Transverse colon (tissue), 4 donors: ENCODE results near the gene TMC5. TPM values are rescaled to one million over a fixed set of nuclear protein-coding genes. Genes with fewer than 3 reads are reported as not detected.
"Not testable (repeated sequence)": the region's sequence is repeated elsewhere in the genome, so short reads cannot be mapped to it uniquely, and the experiment has no call there.

Source experiments
- DNase-seq: peaks from one replicate; pipeline ENCODE4 v3.0.0-alpha.2; 2019
- H3K27ac ChIP-seq, 4 donors: fragments of 200-600 bp; sonication (generic); 2 replicates each; pipeline ENCODE4 v1.5.1; 2016 to 2018; ENCODE audit warnings: inconsistent platforms in 4 of 4
- H3K27me3 ChIP-seq: fragments of 200-600 bp; sonication (generic); 2 replicates; pipeline ENCODE4 v1.5.1; 2017; ENCODE audit warnings: inconsistent platforms
- H3K36me3 ChIP-seq, 4 donors: fragments of 200-600 bp; sonication (generic); 2 replicates each; pipeline ENCODE4 v1.5.1; 2017 to 2019; ENCODE audit warnings: inconsistent platforms in 4 of 4
- H3K4me1 ChIP-seq, 4 donors: fragments of 200-600 bp; sonication (generic); 2 replicates each; pipeline ENCODE4 v1.5.1; 2017 to 2020; ENCODE audit warnings: inconsistent platforms in 4 of 4
- H3K4me3 ChIP-seq, 4 donors: fragments of 200-600 bp; sonication (generic); 1 replicate in 1 of 4; 2 replicates in 3 of 4; pipeline versions ENCODE4 v1.5.1 to v1.6.1; 2017 to 2019; ENCODE audit warnings: inconsistent platforms in 4 of 4
- H3K9me3 ChIP-seq, 2 donors: fragments of 200-600 bp; sonication (generic); 2 replicates each; pipeline ENCODE4 v1.5.1; 2017 to 2019; ENCODE audit warnings: inconsistent platforms in 2 of 2
- EP300 ChIP-seq: sonication (generic); formaldehyde crosslinking; IDR thresholded peaks from one replicate; pipeline ENCODE4 v1.6.1; 2017; ENCODE audit warnings: antibody characterized with exemption, low read depth
- POLR2A ChIP-seq: fragments of 450-650 bp; IDR thresholded peaks from one replicate; pipeline ENCODE4 v1.6.1; 2016; ENCODE audit warnings: antibody characterized with exemption, mild to moderate bottlenecking, moderate library complexity
- POLR2AphosphoS5 ChIP-seq, 3 donors: sonication (generic); formaldehyde crosslinking; IDR thresholded peaks; one replicate each; pipeline ENCODE4 v1.6.1; 2016; ENCODE audit warnings: antibody characterized with exemption in 3 of 3
- WGBS, 2 donors: methylation state at CpG; one replicate each; pipeline ENCODE4 v1.1.5; 2018; ENCODE audit warnings: low coverage in 1 of 2; 5-methylcytosine and 5-hydroxymethylcytosine counted together
- in situ Hi-C, 4 donors: fragments of 200-750 bp; cut with MboI; loops; one replicate each; pipeline versions ENCODE4 v1.15.0 to v1.15.1; 2017; ENCODE audit warnings: low sequenced_read_pairs in 3 of 4, low pct_ligation_motif_present in 1 of 4, low pct_unique_long_range_greater_than_20kb in 1 of 4
- intact Hi-C: fragments of 100-400 bp; cut with DNase I; formaldehyde crosslinking; loops from one replicate; pipeline ENCODE4 v1.15.1; 2023; ENCODE audit warnings: low total_unique reads
- total RNA-seq, 4 donors: library from RNA; depleted of rRNA; stranded (reverse); fragments of >200 nt; gene quantifications; one replicate each; pipeline ENCODE4 v1.1.0, GENCODE V29; 2016
- TF ChIP-seq, protein P1 (sequence below), 5 experiments: fragments of 200-600 bp in 3 of 5; fragments of 450-650 bp in 2 of 5; sonication (generic) in 3 of 5; IDR thresholded peaks; 1 replicate in 2 of 5; 2 replicates in 3 of 5; pipeline ENCODE4 v1.5.1; 2016 to 2017; ENCODE audit warnings: antibody characterized with exemption in 5 of 5, inconsistent platforms in 3 of 5, mild to moderate bottlenecking in 2 of 5, moderate library complexity in 1 of 5

TMC5 gene
- total RNA-seq, 4 donors from 2014 or later = 14.5 to 94.6 (median 82.4) TPM

DNA sequence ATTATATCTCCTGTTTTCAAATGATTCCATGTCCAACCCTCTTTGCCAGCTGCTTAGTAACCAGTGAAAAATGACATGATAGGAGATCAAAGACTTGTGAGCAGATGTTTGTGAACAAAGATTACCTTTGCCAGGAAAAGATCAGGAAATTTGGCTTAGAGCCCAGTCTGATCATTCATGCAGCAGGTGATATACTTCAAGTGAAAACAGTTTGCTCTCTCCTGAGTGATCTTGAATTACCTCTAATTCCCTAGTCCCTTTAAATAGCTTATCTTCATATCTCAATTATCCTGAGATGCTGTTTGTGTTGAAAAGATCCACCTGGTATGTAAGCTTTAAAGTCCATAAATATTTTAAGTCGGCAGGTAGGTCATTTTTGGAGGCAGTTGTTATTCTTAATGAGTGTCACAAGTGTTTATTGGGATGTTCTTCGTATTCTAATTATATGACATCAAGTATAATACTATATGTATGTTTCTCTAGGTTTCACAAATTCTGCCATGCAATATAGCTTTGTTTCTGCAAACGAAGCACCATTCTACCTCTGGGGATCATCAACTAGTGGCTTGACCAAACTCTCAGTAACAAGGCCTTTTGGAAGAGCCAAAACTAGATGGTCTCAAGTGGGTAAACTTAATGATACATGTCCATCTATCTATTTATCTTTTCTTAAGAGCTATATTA, 124.6 kb downstream of the TMC5 start:
- no peak overlapping the region for H3K4me3 ChIP-seq
- no peak overlapping the region for H3K27ac ChIP-seq
- H3K27me3 ChIP-seq = no peaks in the 10 kb centered on the region
- 62 to 65% methylated on average over 2 to 3 of the region's 3 CpGs for whole genome bisulfite sequencing, 2 donors
- H3K9me3 ChIP-seq = no peaks in the 10 kb centered on the region
- H3K36me3 ChIP-seq = peaks cover 0 to 49% (median 18%) of the 10 kb centered on the region in 4 donors
- in situ Hi-C loops (no loop called here), intact Hi-C loops (no loop called here)
- no peak for DNase-seq
- TF ChIP-seq POLR2AphosphoS5 (IDR thresholded peaks at IDR 0.05) (no peak), POLR2A (no peak), EP300 (no peak)
- TF ChIP-seq, protein P1, sequence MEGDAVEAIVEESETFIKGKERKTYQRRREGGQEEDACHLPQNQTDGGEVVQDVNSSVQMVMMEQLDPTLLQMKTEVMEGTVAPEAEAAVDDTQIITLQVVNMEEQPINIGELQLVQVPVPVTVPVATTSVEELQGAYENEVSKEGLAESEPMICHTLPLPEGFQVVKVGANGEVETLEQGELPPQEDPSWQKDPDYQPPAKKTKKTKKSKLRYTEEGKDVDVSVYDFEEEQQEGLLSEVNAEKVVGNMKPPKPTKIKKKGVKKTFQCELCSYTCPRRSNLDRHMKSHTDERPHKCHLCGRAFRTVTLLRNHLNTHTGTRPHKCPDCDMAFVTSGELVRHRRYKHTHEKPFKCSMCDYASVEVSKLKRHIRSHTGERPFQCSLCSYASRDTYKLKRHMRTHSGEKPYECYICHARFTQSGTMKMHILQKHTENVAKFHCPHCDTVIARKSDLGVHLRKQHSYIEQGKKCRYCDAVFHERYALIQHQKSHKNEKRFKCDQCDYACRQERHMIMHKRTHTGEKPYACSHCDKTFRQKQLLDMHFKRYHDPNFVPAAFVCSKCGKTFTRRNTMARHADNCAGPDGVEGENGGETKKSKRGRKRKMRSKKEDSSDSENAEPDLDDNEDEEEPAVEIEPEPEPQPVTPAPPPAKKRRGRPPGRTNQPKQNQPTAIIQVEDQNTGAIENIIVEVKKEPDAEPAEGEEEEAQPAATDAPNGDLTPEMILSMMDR (IDR thresholded peaks at IDR 0.05) = no peak
- peaks cover 0 to 6% (median 3%) of the 10 kb centered on the region in 4 donors for H3K4me1 ChIP-seq

DNA sequence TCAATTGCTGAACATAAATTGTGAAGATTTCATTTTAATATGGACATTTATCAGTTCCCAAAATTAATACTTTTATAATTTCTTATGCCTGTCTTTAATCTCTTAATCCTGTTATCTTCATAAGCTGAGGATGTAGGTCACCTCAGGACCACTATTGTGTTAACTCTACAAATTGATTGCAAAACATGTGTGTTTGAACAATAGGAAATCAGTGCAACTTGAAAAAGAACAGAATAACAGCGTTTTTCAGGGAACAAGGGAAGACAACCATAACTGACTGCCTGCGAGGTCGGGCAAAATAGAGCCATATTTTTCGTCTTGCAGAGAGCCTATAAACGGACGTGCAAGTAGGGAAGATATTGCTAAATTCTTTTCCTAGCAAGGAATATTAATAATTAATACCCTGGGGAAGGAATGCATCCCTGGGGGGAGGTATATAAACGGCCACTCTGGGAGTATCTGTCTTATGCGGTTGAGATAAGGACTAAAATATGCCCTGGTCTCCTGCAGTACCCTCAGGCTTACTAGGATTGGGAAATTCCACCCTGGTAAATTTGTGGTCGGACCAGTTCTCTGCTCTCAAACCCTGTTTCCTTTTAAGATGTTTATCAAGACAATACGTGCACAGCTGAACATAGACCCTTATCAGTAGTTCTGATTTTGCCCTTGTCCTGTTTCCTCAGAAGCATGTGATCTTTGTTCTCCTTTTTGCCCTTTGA, 125.8 kb downstream of the TMC5 start:
- H3K36me3 ChIP-seq = peaks cover 0 to 51% (median 18%) of the 10 kb centered on the region in 4 donors
- H3K9me3 ChIP-seq, H3K4me1 ChIP-seq, H3K27me3 ChIP-seq, intact Hi-C loops, H3K4me3 ChIP-seq, H3K27ac ChIP-seq, DNase-seq, in situ Hi-C loops: not testable (repeated sequence)
- WGBS, 2 donors = 86 to 100% methylated on average over 6 to 10 of the region's 10 CpGs

DNA sequence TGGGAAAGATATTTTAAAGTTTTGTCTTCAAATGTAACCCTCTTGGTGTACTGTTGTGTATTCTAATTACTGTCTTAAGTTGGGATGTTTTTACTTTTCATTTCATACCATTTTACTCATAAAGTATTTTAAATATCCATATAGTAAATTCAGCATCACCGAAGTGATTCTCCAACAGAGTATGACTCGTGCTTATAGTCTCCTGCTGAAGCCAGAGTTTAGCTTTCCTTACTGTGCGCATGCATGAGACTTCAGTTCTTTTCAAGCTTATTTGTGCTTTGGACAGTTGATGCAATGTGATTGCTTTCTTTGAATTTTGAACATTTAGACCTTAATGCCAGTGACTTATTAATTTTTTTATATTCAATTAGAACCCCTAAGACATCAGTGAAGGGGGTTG, 130.5 kb downstream of the TMC5 start:
- H3K9me3 ChIP-seq = no peaks in the 10 kb centered on the region
- H3K4me3 ChIP-seq = no peak overlapping the region
- intact Hi-C loops = no loop called here
- in situ Hi-C loops = no loop called here
- 87 to 97% methylated on average over 3 of the region's 3 CpGs for WGBS, 2 donors
- no peaks in the 10 kb centered on the region for H3K27me3 ChIP-seq
- TF ChIP-seq POLR2AphosphoS5 (IDR thresholded peaks at IDR 0.05) (no peak), EP300 (no peak), POLR2A (no peak)
- TF ChIP-seq, protein P1 (IDR thresholded peaks at IDR 0.05) = no peak
- H3K36me3 ChIP-seq = peaks cover 0 to 42% (median 17%) of the 10 kb centered on the region in 4 donors
- DNase-seq = no peak
- H3K4me1 ChIP-seq = no peaks in the 10 kb centered on the region
- no peak overlapping the region for H3K27ac ChIP-seq

Other genes with a start within 250 kb of the TMC5 start
- 10 to 100 TPM in 3 of 4 donors, 1 to 10 TPM in 1; 9.1 to 51.7 (median 19.1) TPM for gene SYT17, start 249.6 kb upstream of the TMC5 start, total RNA-seq
- not detected for gene CLEC19A, start 132.2 kb upstream of the TMC5 start, total RNA-seq
- 100 to 1,000 TPM in 2 of 4 donors, 10 to 100 TPM in 2; 47.5 to 120 (median 96.8) TPM for gene GDE1, start 104.2 kb downstream of the TMC5 start, total RNA-seq
- gene CCP110, start 106.1 kb downstream of the TMC5 start, total RNA-seq = 10 to 100 TPM in 3 of 4 donors, 1 to 10 TPM in 1; 7.1 to 43.4 (median 14.2) TPM
- gene VPS35L, start 137.8 kb downstream of the TMC5 start, total RNA-seq = 10 to 100 TPM; 40.0 to 89.8 (median 51.5) TPM